Activated CD8-positive, alpha-beta T cell treated with anti-CD3 and anti-CD28 coated beads for 36 hours (primary cell): Measurements from ENCODE around the gene SEPTIN3. TPM values are rescaled to one million over a fixed set of nuclear protein-coding genes. Genes with fewer than 3 reads are reported as not detected.

ENCODE experiments used
- ATAC-seq: fragments of 200-7000 bp; cut with Tn5 transposase; one replicate; pipeline ENCODE4 v1.10.0; 2021; ENCODE audit warnings: mild to moderate bottlenecking, moderate library complexity
- CTCF ChIA-PET: fragments of 350-600 bp; sonication (Branson Sonifier 250); formaldehyde crosslinking; loops from one replicate; lab custom pipeline; 2021; ENCODE audit warnings: antibody characterized with exemption; lab: Charles Lee
- POLR2A ChIA-PET: fragments of 350-600 bp; sonication (Branson Sonifier 250); formaldehyde crosslinking; loops from one replicate; lab custom pipeline; 2021; ENCODE audit warnings: antibody characterized with exemption; lab: Charles Lee
- DNase-seq: peaks from one replicate; pipeline ENCODE4 v3.0.0-alpha.2; 2020
- H3K27ac Mint-ChIP-seq: one replicate; pipeline ENCODE4 v1.8.0; 2021; ENCODE audit warnings: mild to moderate bottlenecking, mixed read lengths
- H3K27me3 Mint-ChIP-seq: one replicate; pipeline ENCODE4 v1.8.0; 2021; ENCODE audit warnings: mixed read lengths
- H3K36me3 Mint-ChIP-seq: one replicate; pipeline ENCODE4 v1.8.0; 2021; ENCODE audit warnings: low read depth, mixed read lengths
- H3K4me1 Mint-ChIP-seq: one replicate; pipeline ENCODE4 v1.8.0; 2021; ENCODE audit warnings: low read depth, mixed read lengths
- H3K4me3 Mint-ChIP-seq: one replicate; pipeline ENCODE4 v1.8.0; 2021; ENCODE audit warnings: mild to moderate bottlenecking, moderate library complexity, mixed read lengths
- H3K9me3 Mint-ChIP-seq: one replicate; pipeline ENCODE4 v1.8.0; 2021; ENCODE audit warnings: mixed read lengths
- intact Hi-C: fragments of 100-400 bp; cut with micrococcal nuclease; formaldehyde crosslinking; loops from one replicate; pipeline ENCODE4 v1.10.0; 2022
- total RNA-seq, 2 experiments: library from RNA; stranded (reverse); gene quantifications; one replicate each; pipeline ENCODE4 v1.2.3, GENCODE V29; 2021
- TF ChIP-seq, protein P1 (sequence below): fragments of 200-600 bp; IDR thresholded peaks from one replicate; pipeline ENCODE4 v1.8.0; 2022; ENCODE audit warnings: antibody characterized with exemption, mild to moderate bottlenecking

The SEPTIN3 gene
- total RNA-seq, 2 experiments from 2014 or later = 0.20 to 0.36 TPM

DNA sequence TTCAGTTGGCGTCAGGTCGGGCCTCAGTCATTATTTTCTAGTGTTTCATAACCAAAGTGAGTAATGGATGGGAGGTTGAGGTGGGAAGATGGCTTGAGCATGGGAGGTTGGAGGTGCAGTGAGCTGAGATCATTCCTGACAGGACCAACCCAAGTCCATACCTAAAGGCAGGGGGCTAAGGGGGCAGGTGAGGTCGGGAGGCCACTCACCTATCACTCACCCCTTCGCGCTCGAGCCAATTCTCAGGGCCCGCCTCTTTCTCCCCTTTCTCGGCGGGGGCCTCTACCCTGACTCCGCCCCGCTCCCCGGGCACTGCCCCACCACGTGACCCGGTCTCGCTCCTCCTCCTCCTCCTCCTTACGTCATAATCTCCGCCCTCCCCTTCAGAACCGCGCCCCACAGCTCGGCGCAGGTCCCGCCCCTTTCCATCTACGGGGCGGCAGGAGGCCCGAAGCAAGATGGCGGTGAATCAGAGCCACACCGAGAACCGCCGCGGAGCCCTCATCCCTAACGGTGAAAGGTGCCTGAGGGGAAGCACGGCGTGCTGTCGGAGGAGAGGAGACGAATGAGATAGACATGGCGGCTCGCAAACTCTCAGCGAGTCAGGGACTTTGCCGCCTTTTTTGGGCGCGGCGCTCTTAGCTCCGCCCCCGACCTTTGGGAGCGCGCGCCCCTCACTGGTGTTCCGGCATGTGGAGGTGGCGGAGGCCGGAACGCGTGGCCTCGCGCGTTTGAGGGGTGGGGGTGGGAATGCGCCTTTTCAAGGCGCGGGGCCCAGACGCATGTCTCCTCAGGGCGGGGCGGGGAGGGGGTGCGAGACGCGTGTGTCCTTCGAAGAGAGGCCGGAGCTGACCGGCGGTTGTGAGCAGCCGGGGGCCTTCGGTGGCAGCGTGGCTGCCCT is 29.4 kb downstream of the SEPTIN3 start, which contains the start of gene WBP2NL:
WBP2NL (plus strand) TSS at position 428 of the 901 bp plus-strand sequence; CDS start at position 459, 31 bp downstream.
- CTCF ChIA-PET = interaction anchor here (1.4 kb wide), 1 partner anchor 18 kb away, joined by 3 read pairs; no protein-coding TSS in a partner anchor
- peak; percentile 99 for ATAC-seq

DNA sequence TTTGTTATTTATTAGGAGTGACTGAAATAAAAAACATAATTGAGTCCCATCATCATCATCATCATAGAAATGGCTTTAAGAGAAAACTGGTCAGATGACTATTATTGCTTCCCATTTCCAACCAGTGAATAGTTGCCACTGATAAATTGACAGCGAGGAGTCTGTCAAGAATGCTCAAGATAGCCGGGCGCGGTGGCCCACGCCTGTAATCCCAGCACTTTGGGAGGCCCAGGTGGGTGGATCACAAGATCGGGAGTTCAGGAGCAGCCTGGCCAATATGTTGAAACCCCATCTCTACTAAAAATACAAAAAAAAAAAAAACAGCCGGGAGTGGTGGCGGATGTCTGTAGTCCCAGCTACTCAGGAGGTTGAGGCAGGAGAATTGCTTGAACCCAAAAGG is 31.2 kb downstream of the SEPTIN3 start:
- peaks cover 13% of the 10 kb centered on the region for H3K9me3 Mint-ChIP-seq
- ATAC-seq = no peak
- no peak overlapping the region for H3K27ac Mint-ChIP-seq
- no peaks in the 10 kb centered on the region for H3K27me3 Mint-ChIP-seq
- intact Hi-C loops = no loop called here
- TF ChIP-seq, protein P1, sequence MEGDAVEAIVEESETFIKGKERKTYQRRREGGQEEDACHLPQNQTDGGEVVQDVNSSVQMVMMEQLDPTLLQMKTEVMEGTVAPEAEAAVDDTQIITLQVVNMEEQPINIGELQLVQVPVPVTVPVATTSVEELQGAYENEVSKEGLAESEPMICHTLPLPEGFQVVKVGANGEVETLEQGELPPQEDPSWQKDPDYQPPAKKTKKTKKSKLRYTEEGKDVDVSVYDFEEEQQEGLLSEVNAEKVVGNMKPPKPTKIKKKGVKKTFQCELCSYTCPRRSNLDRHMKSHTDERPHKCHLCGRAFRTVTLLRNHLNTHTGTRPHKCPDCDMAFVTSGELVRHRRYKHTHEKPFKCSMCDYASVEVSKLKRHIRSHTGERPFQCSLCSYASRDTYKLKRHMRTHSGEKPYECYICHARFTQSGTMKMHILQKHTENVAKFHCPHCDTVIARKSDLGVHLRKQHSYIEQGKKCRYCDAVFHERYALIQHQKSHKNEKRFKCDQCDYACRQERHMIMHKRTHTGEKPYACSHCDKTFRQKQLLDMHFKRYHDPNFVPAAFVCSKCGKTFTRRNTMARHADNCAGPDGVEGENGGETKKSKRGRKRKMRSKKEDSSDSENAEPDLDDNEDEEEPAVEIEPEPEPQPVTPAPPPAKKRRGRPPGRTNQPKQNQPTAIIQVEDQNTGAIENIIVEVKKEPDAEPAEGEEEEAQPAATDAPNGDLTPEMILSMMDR = no peak
- no peak for DNase-seq
- H3K4me3 Mint-ChIP-seq = no peak overlapping the region
- POLR2A ChIA-PET = no interaction called here
- peaks cover 13% of the 10 kb centered on the region for H3K4me1 Mint-ChIP-seq
- H3K36me3 Mint-ChIP-seq = peaks cover 9% of the 10 kb centered on the region
- CTCF ChIA-PET = no interaction called here

More for the DNA sequence above, 29.4 kb downstream of the SEPTIN3 start, which contains the start of gene WBP2NL:
- Mint-ChIP-seq H3K27ac (peak within 1 kb of the TSS; percentile 94), H3K36me3 (peaks cover 9% of the 10 kb centered on the region), H3K4me1 (peaks cover 13% of the 10 kb centered on the region), H3K27me3 (no peaks in the 10 kb centered on the region), H3K4me3 (peak within 1 kb of the TSS; percentile 78), H3K9me3 (peaks cover 13% of the 10 kb centered on the region)
- POLR2A ChIA-PET = interaction anchor here (0.7 to 1.4 kb wide), 3 partner anchors 81 to 144 kb away, joined by 3 to 6 read pairs (median 3); partner anchors contain the start of genes NDUFA6 and SMDT1
- intact Hi-C loops = no loop called here
- TF ChIP-seq, protein P1 = no peak
- DNase-seq = peak; percentile 88

DNA sequence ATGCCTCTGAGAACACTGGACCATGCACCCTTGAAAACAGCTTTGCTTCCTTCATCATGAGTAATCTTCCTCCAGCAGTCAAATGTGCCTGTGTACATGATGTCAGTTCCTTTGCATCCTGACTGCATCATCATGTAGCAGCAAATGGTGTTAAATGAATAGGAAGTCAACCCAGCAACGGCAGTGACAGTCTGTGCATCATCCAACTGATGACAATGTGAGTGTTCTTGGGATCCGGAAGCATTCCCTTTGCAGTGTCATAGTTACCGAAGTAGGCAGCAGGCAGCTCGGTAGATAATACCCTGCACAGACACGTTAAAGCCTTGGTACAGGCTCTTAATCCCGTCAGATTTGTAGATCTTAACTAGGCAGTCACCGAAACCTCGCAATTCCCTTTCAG is 31.9 kb downstream of the SEPTIN3 start:
- ChIA-PET CTCF (no interaction called here), POLR2A (no interaction called here)
- peaks cover 15% of the 10 kb centered on the region for H3K4me1 Mint-ChIP-seq
- intact Hi-C loops = no loop called here
- no peak overlapping the region for H3K4me3 Mint-ChIP-seq
- no peak overlapping the region for H3K27ac Mint-ChIP-seq
- no peaks in the 10 kb centered on the region for H3K27me3 Mint-ChIP-seq
- DNase-seq (no peak), ATAC-seq (no peak)
- TF ChIP-seq, protein P1 = no peak
- peaks cover 13% of the 10 kb centered on the region for H3K9me3 Mint-ChIP-seq
- H3K36me3 Mint-ChIP-seq = peaks cover 9% of the 10 kb centered on the region

DNA sequence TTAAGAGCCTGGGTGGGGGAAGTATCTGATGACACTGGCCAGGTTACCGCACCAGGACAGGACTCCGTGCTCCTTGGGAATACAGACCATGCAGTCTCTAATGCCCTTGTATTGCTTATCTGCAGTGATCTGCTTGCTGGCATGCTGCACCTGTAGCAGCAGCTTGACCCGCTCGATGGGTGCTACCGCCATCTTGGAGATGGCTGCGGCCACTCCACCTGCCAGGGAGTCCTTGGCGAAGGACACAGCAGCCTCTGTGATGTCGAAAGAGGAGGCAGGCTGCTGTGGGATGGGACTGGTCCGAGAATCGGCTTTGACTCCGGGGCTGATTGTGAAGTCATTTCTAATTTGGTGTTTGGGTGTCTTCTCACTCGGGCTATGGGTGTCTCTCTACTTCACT is 32.5 kb downstream of the SEPTIN3 start:
- H3K9me3 Mint-ChIP-seq = peaks cover 13% of the 10 kb centered on the region
- POLR2A ChIA-PET = no interaction called here
- intact Hi-C loops = no loop called here
- ATAC-seq (no peak), DNase-seq (no peak)
- TF ChIP-seq, protein P1 = no peak
- CTCF ChIA-PET = interaction anchor here (0.6 kb wide), 1 partner anchor 59 kb away, joined by 3 read pairs; no protein-coding TSS in a partner anchor
- H3K4me3 Mint-ChIP-seq = no peak overlapping the region
- H3K27me3 Mint-ChIP-seq = no peaks in the 10 kb centered on the region
- H3K4me1 Mint-ChIP-seq = peaks cover 15% of the 10 kb centered on the region
- peaks cover 9% of the 10 kb centered on the region for H3K36me3 Mint-ChIP-seq
- no peak overlapping the region for H3K27ac Mint-ChIP-seq

DNA sequence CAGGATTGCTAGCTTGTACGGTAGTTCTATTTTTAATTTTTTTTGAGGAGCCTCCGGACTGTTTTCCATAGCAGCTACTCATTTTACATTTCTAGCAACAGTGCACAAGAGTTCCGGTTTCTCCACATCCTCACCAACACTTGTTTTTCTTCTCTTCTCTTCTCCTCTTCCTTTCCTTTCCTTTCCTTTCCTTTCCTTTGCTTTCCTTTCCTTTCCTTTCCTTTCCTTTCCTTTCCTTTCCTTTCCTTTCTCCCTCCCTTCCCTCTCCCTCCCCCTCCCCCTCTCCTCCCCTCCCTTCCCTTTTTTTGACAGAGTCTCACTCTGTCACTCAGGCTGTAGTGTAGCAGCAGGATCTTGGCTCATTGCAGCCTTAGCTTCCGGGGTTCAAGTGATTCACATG is 38.7 kb downstream of the SEPTIN3 start:
- no peak for DNase-seq
- ChIA-PET CTCF (no interaction called here), POLR2A (no interaction called here)
- TF ChIP-seq, protein P1 = no peak
- Mint-ChIP-seq H3K9me3 (peaks cover 10% of the 10 kb centered on the region), H3K27ac (no peak overlapping the region), H3K4me3 (no peak overlapping the region), H3K4me1 (peaks cover 2% of the 10 kb centered on the region), H3K36me3 (no peaks in the 10 kb centered on the region), H3K27me3 (peaks cover 10% of the 10 kb centered on the region)
- intact Hi-C loops = no loop called here
- ATAC-seq = no peak
